Measurements from ENCODE around the gene PLD3. TPM values are rescaled to one million over a fixed set of nuclear protein-coding genes. Genes with fewer than 3 reads are reported as not detected.

The PLD3 gene
- total and polyA plus RNA-seq, 2 donors from 2014 or later: 175 to 207 TPM

DNA sequence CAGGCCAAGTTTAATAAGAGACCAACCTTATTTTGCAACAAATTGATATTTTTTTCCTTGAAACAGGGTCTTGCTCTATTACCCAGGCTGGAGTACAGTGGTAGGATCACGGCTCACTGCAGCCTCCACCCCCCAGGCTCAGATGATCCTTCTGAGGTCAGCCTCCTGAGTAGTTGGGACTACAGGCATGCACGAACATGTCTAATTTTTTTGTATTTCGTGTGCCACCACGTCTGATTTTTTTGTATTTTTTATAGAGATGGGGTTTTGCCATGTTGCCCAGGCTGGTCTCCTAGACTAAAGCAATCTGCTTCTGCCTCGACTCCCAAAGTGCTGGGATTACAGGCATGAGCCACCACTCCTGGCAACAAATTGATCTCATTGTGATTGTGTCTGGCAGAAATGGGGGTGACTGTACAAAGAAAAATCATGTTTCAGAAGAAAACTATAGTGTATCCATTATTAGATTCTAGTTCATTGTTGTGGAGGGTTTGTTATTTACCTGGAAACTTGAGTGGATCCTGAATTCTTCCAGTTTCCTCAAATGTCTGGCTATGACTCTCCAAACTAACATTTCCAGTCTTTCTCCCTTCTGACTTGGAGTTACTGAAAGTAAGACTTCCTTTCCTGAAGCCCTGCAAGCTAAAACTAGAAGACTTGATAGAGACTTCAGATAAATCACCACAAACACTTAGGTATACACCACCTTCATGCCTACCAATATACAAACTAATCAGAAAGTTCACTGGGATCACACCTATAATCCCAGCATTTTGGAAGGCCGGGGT, 46.1 kb upstream of the PLD3 start:
- TF ChIP-seq, protein P1, sequence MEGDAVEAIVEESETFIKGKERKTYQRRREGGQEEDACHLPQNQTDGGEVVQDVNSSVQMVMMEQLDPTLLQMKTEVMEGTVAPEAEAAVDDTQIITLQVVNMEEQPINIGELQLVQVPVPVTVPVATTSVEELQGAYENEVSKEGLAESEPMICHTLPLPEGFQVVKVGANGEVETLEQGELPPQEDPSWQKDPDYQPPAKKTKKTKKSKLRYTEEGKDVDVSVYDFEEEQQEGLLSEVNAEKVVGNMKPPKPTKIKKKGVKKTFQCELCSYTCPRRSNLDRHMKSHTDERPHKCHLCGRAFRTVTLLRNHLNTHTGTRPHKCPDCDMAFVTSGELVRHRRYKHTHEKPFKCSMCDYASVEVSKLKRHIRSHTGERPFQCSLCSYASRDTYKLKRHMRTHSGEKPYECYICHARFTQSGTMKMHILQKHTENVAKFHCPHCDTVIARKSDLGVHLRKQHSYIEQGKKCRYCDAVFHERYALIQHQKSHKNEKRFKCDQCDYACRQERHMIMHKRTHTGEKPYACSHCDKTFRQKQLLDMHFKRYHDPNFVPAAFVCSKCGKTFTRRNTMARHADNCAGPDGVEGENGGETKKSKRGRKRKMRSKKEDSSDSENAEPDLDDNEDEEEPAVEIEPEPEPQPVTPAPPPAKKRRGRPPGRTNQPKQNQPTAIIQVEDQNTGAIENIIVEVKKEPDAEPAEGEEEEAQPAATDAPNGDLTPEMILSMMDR (IDR thresholded peaks at IDR 0.05; ENCODE audit: borderline replicate concordance, extremely low read depth, insufficient read depth): no peak
- Histone ChIP-seq H3K9ac (ENCODE audit: low read length in 3 of 3) (no peak overlapping the region), H3K27ac (ENCODE audit: low read depth in 2 of 2, low read length in 2 of 2) (no peak overlapping the region), H3K36me3 (ENCODE audit: control insufficient read depth in 2 of 3, insufficient read depth in 3 of 3, low read length in 3 of 3) (no peaks in the 10 kb centered on the region), H3K4me1 (ENCODE audit: control insufficient read depth in 2 of 3, insufficient read depth in 2 of 3, low read depth in 1 of 3, low read length in 3 of 3) (no peaks in the 10 kb centered on the region), H3K27me3 (ENCODE audit: control insufficient read depth, insufficient read depth, low read length) (no peaks in the 10 kb centered on the region), H3K4me3 (ENCODE audit: low read length in 3 of 3) (no peak overlapping the region), H3K9me3 (ENCODE audit: control insufficient read depth in 2 of 3, insufficient read depth in 1 of 3, low read length in 3 of 3) (no peaks in the 10 kb centered on the region)
- DNase-seq (no peak), FAIRE-seq (no peak)
- intact Hi-C loops (cut with DNase I): no loop called here

DNA sequence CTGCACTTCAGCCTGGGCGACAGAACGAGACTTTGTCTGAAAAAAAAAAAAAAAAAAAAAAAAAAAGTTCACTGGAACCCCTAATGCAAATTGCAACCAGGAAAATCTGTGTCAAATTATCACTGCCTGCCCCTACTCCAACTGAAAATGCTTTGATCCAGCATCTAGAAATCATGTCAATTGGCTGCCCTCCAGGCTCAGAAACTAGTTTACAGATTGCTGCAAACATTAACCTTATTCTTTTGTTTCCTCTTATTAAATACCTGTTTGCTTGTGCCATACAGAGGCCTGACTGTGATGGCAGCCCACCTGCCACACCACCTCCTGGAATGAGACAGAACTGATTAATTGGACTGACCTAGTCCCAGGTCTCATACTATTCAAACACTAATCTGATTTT, 44.7 kb upstream of the PLD3 start:
- DNase-seq (no peak), FAIRE-seq (no peak)
- intact Hi-C loops (cut with DNase I): no loop called here
- H3K4me3 ChIP-seq (ENCODE audit: low read length in 3 of 3): no peak overlapping the region
- no peak overlapping the region for H3K27ac ChIP-seq (ENCODE audit: low read depth in 2 of 2, low read length in 2 of 2)
- H3K4me1 ChIP-seq (ENCODE audit: control insufficient read depth in 2 of 3, insufficient read depth in 2 of 3, low read depth in 1 of 3, low read length in 3 of 3): no peaks in the 10 kb centered on the region
- H3K27me3 ChIP-seq (ENCODE audit: control insufficient read depth, insufficient read depth, low read length): no peaks in the 10 kb centered on the region
- no peak overlapping the region for H3K9ac ChIP-seq (ENCODE audit: low read length in 3 of 3)
- no peaks in the 10 kb centered on the region for H3K36me3 ChIP-seq (ENCODE audit: control insufficient read depth in 2 of 3, insufficient read depth in 3 of 3, low read length in 3 of 3)
- TF ChIP-seq, protein P1 (IDR thresholded peaks at IDR 0.05; ENCODE audit: borderline replicate concordance, extremely low read depth, insufficient read depth): no peak
- H3K9me3 ChIP-seq (ENCODE audit: control insufficient read depth in 2 of 3, insufficient read depth in 1 of 3, low read length in 3 of 3): no peaks in the 10 kb centered on the region

GRCh38 chr19:40304306-40304705, 44.2 kb upstream of the PLD3 start:
- TF ChIP-seq, protein P1 (IDR thresholded peaks at IDR 0.05; ENCODE audit: borderline replicate concordance, extremely low read depth, insufficient read depth): no peak
- no peak overlapping the region for H3K9ac ChIP-seq (ENCODE audit: low read length in 3 of 3)
- H3K9me3 ChIP-seq (ENCODE audit: control insufficient read depth in 2 of 3, insufficient read depth in 1 of 3, low read length in 3 of 3): no peaks in the 10 kb centered on the region
- FAIRE-seq (no peak), DNase-seq (no peak)
- H3K27me3 ChIP-seq (ENCODE audit: control insufficient read depth, insufficient read depth, low read length): no peaks in the 10 kb centered on the region
- no peak overlapping the region for H3K27ac ChIP-seq (ENCODE audit: low read depth in 2 of 2, low read length in 2 of 2)
- intact Hi-C loops (cut with DNase I): no loop called here
- H3K4me3 ChIP-seq (ENCODE audit: low read length in 3 of 3): no peak overlapping the region
- no peaks in the 10 kb centered on the region for H3K4me1 ChIP-seq (ENCODE audit: control insufficient read depth in 2 of 3, insufficient read depth in 2 of 3, low read depth in 1 of 3, low read length in 3 of 3)
- no peaks in the 10 kb centered on the region for H3K36me3 ChIP-seq (ENCODE audit: control insufficient read depth in 2 of 3, insufficient read depth in 3 of 3, low read length in 3 of 3)
